ENCODE measurements around the gene NTMT1.

The NTMT1 gene

GRCh38 chr9:129580211-129580915 is 45.6 kb upstream of the NTMT1 start:
- H3K4me3 ChIP-seq (ENCODE audit: low read length in 2 of 2): no peak overlapping the region
- H3K14ac ChIP-seq (ENCODE audit: low read length): no peak overlapping the region
- no peak overlapping the region for H3K18ac ChIP-seq (ENCODE audit: low read length)
- WGBS, 2 donors (ENCODE audit: extremely low coverage in 2 of 2, insufficient read length in 2 of 2, insufficient replicate concordance in 1 of 2): no CpG with 5 or more reads among the region's 11 CpGs
- no peak overlapping the region for H3K23ac ChIP-seq (ENCODE audit: low read depth, low read length, poor library complexity)
- no peak overlapping the region for H2BK15ac ChIP-seq (ENCODE audit: low read length)
- H3K4me1 ChIP-seq (ENCODE audit: control insufficient read depth in 2 of 2, insufficient read depth in 1 of 2, low read depth in 1 of 2, low read length in 2 of 2): peaks cover 4 to 10% of the 10 kb centered on the region in 2 donors
- H3K4me2 ChIP-seq (ENCODE audit: insufficient read depth, low read length, poor library complexity, severe bottlenecking): no peak overlapping the region
- H2AFZ ChIP-seq (ENCODE audit: low read length): no peak overlapping the region
- peaks cover 4 to 5% of the 10 kb centered on the region in 2 donors for H3K9me3 ChIP-seq (replicated peaks in 1 of 2; ENCODE audit: control insufficient read depth in 2 of 2, insufficient read depth in 1 of 2, low read depth in 1 of 2, low read length in 2 of 2)
- no peak overlapping the region for H3K4ac ChIP-seq (ENCODE audit: low read length)
- H3K27me3 ChIP-seq (ENCODE audit: control insufficient read depth in 3 of 3, insufficient read depth in 3 of 3, low read depth in 1 of 3, low read length in 3 of 3): no peaks in the 10 kb centered on the region
- DNase-seq (ENCODE audit: low spot score): no peak
- no peak overlapping the region for H4K91ac ChIP-seq (ENCODE audit: low read depth, low read length, poor library complexity)
- no peak overlapping the region for H2BK120ac ChIP-seq (ENCODE audit: low read depth, low read length)
- no peak overlapping the region for H2BK5ac ChIP-seq (ENCODE audit: low read length)
- no peak overlapping the region for H3K27ac ChIP-seq (replicated peaks; ENCODE audit: low read length)
- no peak overlapping the region for H2BK12ac ChIP-seq (ENCODE audit: low read length)
- peak overlapping the region; percentile 38 for H2AK5ac ChIP-seq (ENCODE audit: low read depth, low read length)
- no peak overlapping the region for H3K9ac ChIP-seq (ENCODE audit: low read depth, low read length, poor library complexity)
- no peaks in the 10 kb centered on the region for H3K79me1 ChIP-seq (ENCODE audit: low read depth, low read length)
- no peak overlapping the region for H4K8ac ChIP-seq (ENCODE audit: low read depth, low read length)
- no peaks in the 10 kb centered on the region for H3K36me3 ChIP-seq (replicated peaks in 1 of 2; ENCODE audit: control insufficient read depth in 2 of 2, insufficient read depth in 2 of 2, low read length in 2 of 2)

DNA sequence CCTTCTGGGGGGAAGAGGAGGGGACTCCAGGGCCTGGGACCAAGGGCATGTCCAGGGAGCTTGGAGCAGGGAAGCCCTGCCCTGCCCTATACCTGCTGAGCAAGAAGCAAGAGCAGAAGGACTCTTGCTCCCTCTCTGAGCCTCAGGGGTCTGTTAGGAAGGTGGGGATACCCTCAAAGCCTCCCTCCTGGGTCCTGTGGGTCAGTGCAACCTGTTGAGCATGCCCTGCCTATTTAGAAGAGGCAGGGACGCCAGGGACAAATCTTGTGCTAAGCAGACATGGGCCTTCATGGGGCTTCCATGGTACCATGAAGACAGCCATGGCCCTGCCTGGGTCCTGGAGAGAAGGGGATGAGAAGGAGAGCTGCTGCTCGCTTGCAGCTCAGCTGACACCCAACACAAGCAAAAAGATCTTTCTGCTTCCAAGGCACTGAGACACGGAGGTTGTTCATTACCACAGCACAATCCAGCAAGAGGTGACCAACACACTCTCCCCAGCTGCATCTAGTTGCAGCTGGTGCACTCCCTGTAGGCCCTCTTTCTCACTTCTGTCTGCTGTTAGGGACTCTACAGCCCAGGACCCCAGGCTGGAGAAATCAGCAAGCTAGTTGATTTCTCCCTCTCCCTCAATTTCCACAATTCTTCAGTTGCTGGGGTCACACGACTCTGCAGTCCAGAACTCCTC is 44.3 kb upstream of the NTMT1 start:
- H2BK15ac ChIP-seq (ENCODE audit: low read length): no peak overlapping the region
- peak overlapping the region; percentile 41 for H2AFZ ChIP-seq (ENCODE audit: low read length)
- H4K8ac ChIP-seq (ENCODE audit: low read depth, low read length): no peak overlapping the region
- WGBS, 2 donors (ENCODE audit: extremely low coverage in 2 of 2, insufficient read length in 2 of 2, insufficient replicate concordance in 1 of 2): no CpG with 5 or more reads among the region's 4 CpGs
- peak overlapping the region; percentile 49 for H2AK5ac ChIP-seq (ENCODE audit: low read depth, low read length)
- no peaks in the 10 kb centered on the region for H3K27me3 ChIP-seq (ENCODE audit: control insufficient read depth in 3 of 3, insufficient read depth in 3 of 3, low read depth in 1 of 3, low read length in 3 of 3)
- H3K4me1 ChIP-seq (ENCODE audit: control insufficient read depth in 2 of 2, insufficient read depth in 1 of 2, low read depth in 1 of 2, low read length in 2 of 2): peaks cover 6 to 7% of the 10 kb centered on the region in 2 donors
- H3K9me3 ChIP-seq (replicated peaks in 1 of 2; ENCODE audit: control insufficient read depth in 2 of 2, insufficient read depth in 1 of 2, low read depth in 1 of 2, low read length in 2 of 2): peaks cover 3 to 4% of the 10 kb centered on the region in 2 donors
- no peak overlapping the region for H3K4ac ChIP-seq (ENCODE audit: low read length)
- no peak overlapping the region for H4K91ac ChIP-seq (ENCODE audit: low read depth, low read length, poor library complexity)
- DNase-seq (ENCODE audit: low spot score): no peak
- H3K4me3 ChIP-seq (ENCODE audit: low read length in 2 of 2): no peak overlapping the region
- no peaks in the 10 kb centered on the region for H3K36me3 ChIP-seq (replicated peaks in 1 of 2; ENCODE audit: control insufficient read depth in 2 of 2, insufficient read depth in 2 of 2, low read length in 2 of 2)
- H3K79me1 ChIP-seq (ENCODE audit: low read depth, low read length): no peaks in the 10 kb centered on the region
- H2BK5ac ChIP-seq (ENCODE audit: low read length): peak overlapping the region; percentile 62
- H2BK120ac ChIP-seq (ENCODE audit: low read depth, low read length): peak overlapping the region; percentile 77
- H3K23ac ChIP-seq (ENCODE audit: low read depth, low read length, poor library complexity): no peak overlapping the region
- no peak overlapping the region for H3K14ac ChIP-seq (ENCODE audit: low read length)
- H2BK12ac ChIP-seq (ENCODE audit: low read length): peak overlapping the region; percentile 91
- H3K4me2 ChIP-seq (ENCODE audit: insufficient read depth, low read length, poor library complexity, severe bottlenecking): no peak overlapping the region
- no peak overlapping the region for H3K27ac ChIP-seq (replicated peaks; ENCODE audit: low read length)
- H3K18ac ChIP-seq (ENCODE audit: low read length): peak overlapping the region; percentile 77
- no peak overlapping the region for H3K9ac ChIP-seq (ENCODE audit: low read depth, low read length, poor library complexity)

DNA sequence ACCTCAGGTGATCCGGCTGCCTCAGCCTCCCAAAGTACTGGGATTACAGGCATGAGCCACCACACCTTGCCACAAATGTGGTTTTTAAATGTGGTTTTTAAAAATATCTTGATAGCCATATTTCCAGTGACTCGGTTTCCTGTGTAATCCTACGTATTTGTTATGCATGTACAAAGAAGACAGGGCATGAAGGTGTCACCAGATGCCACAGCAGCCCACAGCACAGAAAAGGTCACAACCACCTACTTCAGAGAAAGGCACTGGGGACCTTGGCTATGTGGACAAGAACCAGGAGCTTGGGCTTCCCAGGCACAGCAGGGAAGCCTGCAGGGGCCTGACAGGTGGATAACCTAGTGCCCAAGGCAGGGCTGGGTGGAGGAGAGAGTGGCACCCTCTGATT is 43.1 kb upstream of the NTMT1 start:
- H4K91ac ChIP-seq (ENCODE audit: low read depth, low read length, poor library complexity): no peak overlapping the region
- H2BK5ac ChIP-seq (ENCODE audit: low read length): no peak overlapping the region
- no CpG with 5 or more reads among the region's 3 CpGs for WGBS, 2 donors (ENCODE audit: extremely low coverage in 2 of 2, insufficient read length in 2 of 2, insufficient replicate concordance in 1 of 2)
- no peak for DNase-seq (ENCODE audit: low spot score)
- no peak overlapping the region for H4K8ac ChIP-seq (ENCODE audit: low read depth, low read length)
- peak overlapping the region; percentile 68 for H3K18ac ChIP-seq (ENCODE audit: low read length)
- no peak overlapping the region for H3K4ac ChIP-seq (ENCODE audit: low read length)
- H3K4me3 ChIP-seq (ENCODE audit: low read length in 2 of 2): no peak overlapping the region
- H3K4me1 ChIP-seq (ENCODE audit: control insufficient read depth in 2 of 2, insufficient read depth in 1 of 2, low read depth in 1 of 2, low read length in 2 of 2): peaks cover 7 to 10% of the 10 kb centered on the region in 2 donors
- no peak overlapping the region for H3K14ac ChIP-seq (ENCODE audit: low read length)
- no peak overlapping the region for H2BK15ac ChIP-seq (ENCODE audit: low read length)
- H2BK12ac ChIP-seq (ENCODE audit: low read length): no peak overlapping the region
- no peak overlapping the region for H3K4me2 ChIP-seq (ENCODE audit: insufficient read depth, low read length, poor library complexity, severe bottlenecking)
- H3K36me3 ChIP-seq (replicated peaks in 1 of 2; ENCODE audit: control insufficient read depth in 2 of 2, insufficient read depth in 2 of 2, low read length in 2 of 2): no peaks in the 10 kb centered on the region
- H2AFZ ChIP-seq (ENCODE audit: low read length): no peak overlapping the region
- no peak overlapping the region for H3K27ac ChIP-seq (replicated peaks; ENCODE audit: low read length)
- peaks cover 3 to 4% of the 10 kb centered on the region in 2 donors for H3K9me3 ChIP-seq (replicated peaks in 1 of 2; ENCODE audit: control insufficient read depth in 2 of 2, insufficient read depth in 1 of 2, low read depth in 1 of 2, low read length in 2 of 2)
- no peaks in the 10 kb centered on the region for H3K27me3 ChIP-seq (ENCODE audit: control insufficient read depth in 3 of 3, insufficient read depth in 3 of 3, low read depth in 1 of 3, low read length in 3 of 3)
- H2BK120ac ChIP-seq (ENCODE audit: low read depth, low read length): no peak overlapping the region
- no peak overlapping the region for H3K23ac ChIP-seq (ENCODE audit: low read depth, low read length, poor library complexity)
- no peak overlapping the region for H2AK5ac ChIP-seq (ENCODE audit: low read depth, low read length)
- H3K79me1 ChIP-seq (ENCODE audit: low read depth, low read length): no peaks in the 10 kb centered on the region
- no peak overlapping the region for H3K9ac ChIP-seq (ENCODE audit: low read depth, low read length, poor library complexity)

GRCh38 chr9:129583308-129584038 is 42.5 kb upstream of the NTMT1 start:
- no CpG with 5 or more reads among the region's 10 CpGs for WGBS, 2 donors (ENCODE audit: extremely low coverage in 2 of 2, insufficient read length in 2 of 2, insufficient replicate concordance in 1 of 2)
- Histone ChIP-seq H3K4me1 (ENCODE audit: control insufficient read depth in 2 of 2, insufficient read depth in 1 of 2, low read depth in 1 of 2, low read length in 2 of 2) (peaks cover 7 to 10% of the 10 kb centered on the region in 2 donors), H3K18ac (ENCODE audit: low read length) (peak overlapping the region; percentile 65), H3K27me3 (ENCODE audit: control insufficient read depth in 3 of 3, insufficient read depth in 3 of 3, low read depth in 1 of 3, low read length in 3 of 3) (no peaks in the 10 kb centered on the region), H2BK15ac (ENCODE audit: low read length) (peak overlapping the region; percentile 60), H3K4me3 (ENCODE audit: low read length in 2 of 2) (no peak overlapping the region), H3K9ac (ENCODE audit: low read depth, low read length, poor library complexity) (no peak overlapping the region), H3K4ac (ENCODE audit: low read length) (no peak overlapping the region), H2BK12ac (ENCODE audit: low read length) (peak overlapping the region; percentile 79), H2AK5ac (ENCODE audit: low read depth, low read length) (no peak overlapping the region), H3K4me2 (ENCODE audit: insufficient read depth, low read length, poor library complexity, severe bottlenecking) (no peak overlapping the region), H2BK5ac (ENCODE audit: low read length) (peak overlapping the region; percentile 42), H2BK120ac (ENCODE audit: low read depth, low read length) (no peak overlapping the region), H4K8ac (ENCODE audit: low read depth, low read length) (no peak overlapping the region), H4K91ac (ENCODE audit: low read depth, low read length, poor library complexity) (no peak overlapping the region), H3K27ac (replicated peaks; ENCODE audit: low read length) (no peak overlapping the region), H3K23ac (ENCODE audit: low read depth, low read length, poor library complexity) (no peak overlapping the region), H2AFZ (ENCODE audit: low read length) (peak overlapping the region; percentile 50), H3K36me3 (replicated peaks in 1 of 2; ENCODE audit: control insufficient read depth in 2 of 2, insufficient read depth in 2 of 2, low read length in 2 of 2) (no peaks in the 10 kb centered on the region), H3K9me3 (replicated peaks in 1 of 2; ENCODE audit: control insufficient read depth in 2 of 2, insufficient read depth in 1 of 2, low read depth in 1 of 2, low read length in 2 of 2) (peaks cover 3 to 4% of the 10 kb centered on the region in 2 donors), H3K14ac (ENCODE audit: low read length) (no peak overlapping the region), H3K79me1 (ENCODE audit: low read depth, low read length) (no peaks in the 10 kb centered on the region)
- DNase-seq (ENCODE audit: low spot score): no peak

Data from neuronal stem cell (in vitro differentiated cells).